Stimulated activated CD8-positive, alpha-beta memory T cell treated with anti-CD3 and anti-CD28 coated beads, Interleukin-15, amount 100 ng/mL, for 4 hours (primary cell): ENCODE results near the gene FN1.
"Not testable (repeated sequence)": the region's sequence is repeated elsewhere in the genome, so short reads cannot be mapped to it uniquely, and the experiment has no call there.

Source experiments
- DNase-seq, 2 donors: peaks; one replicate each; pipeline ENCODE4 v3.0.0-alpha.2; 2020; ENCODE audit warnings: low read depth in 2 of 2

The FN1 gene

DNA sequence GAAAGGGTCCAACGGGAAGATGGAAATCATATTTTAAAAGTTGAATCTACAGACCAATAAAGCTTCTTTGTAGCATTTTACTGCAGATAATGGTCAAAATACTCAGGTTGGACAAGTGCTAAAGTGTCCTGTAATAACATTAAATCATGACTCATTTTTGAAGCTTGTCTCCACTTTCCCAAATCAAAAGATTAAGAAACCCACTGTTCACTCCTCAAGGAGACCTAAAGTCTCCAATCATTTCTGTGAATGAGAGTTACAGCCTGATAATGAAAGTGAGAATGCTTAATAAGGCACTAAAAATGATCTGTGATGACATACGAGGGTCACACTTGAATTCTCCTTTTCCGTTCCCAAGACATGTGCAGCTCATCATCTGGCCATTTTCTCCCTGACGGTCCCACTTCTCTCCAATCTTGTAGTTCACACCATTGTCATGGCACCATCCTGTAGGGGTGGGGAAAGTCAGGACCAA is 70.6 kb downstream of the FN1 start:
- no peak for DNase-seq

DNA sequence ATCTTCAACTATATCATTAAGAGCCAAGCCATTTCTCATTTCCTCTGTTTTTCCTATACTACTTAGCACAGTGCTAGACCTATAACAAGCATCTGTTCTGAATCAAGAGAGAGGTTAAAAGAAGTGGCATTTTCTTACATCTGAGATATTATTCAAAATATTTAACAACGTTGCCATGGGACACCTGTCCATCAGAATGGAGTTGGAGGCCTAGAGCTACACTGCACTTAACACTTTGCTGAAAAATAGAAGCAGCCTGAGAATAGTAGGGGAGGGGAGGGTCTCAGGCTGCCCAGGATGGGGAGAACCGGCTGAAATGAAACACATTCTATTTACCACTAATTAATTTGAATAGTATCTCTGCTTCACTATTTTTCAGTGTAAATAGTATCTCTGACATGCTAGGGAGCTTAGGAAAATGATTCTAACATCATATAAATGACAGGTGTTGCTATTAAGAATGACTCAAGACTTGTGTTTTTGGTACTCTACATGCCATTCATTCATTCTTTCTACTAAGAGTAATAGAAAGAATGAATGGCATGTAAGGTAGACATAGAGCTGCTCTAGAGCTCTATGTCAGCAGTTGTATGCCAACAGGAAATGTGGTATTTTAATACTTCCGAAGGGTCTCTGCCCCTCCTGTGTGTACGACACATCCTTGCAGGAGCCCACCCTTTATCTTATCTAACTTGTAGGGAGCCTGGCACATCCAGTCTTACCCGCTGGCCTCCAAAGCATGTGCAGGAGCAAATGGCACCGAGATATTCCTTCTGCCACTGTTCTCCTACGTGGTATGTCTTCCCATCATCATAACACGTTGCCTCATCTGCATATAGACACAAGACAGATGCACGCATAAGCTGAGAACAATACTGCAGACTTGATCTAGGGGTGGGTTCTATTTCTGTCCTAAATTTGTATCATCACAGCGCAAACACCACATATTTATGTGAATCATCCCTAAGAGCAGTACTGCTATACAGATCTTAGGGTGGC is 71.4 kb downstream of the FN1 start:
- no peak for DNase-seq

DNA sequence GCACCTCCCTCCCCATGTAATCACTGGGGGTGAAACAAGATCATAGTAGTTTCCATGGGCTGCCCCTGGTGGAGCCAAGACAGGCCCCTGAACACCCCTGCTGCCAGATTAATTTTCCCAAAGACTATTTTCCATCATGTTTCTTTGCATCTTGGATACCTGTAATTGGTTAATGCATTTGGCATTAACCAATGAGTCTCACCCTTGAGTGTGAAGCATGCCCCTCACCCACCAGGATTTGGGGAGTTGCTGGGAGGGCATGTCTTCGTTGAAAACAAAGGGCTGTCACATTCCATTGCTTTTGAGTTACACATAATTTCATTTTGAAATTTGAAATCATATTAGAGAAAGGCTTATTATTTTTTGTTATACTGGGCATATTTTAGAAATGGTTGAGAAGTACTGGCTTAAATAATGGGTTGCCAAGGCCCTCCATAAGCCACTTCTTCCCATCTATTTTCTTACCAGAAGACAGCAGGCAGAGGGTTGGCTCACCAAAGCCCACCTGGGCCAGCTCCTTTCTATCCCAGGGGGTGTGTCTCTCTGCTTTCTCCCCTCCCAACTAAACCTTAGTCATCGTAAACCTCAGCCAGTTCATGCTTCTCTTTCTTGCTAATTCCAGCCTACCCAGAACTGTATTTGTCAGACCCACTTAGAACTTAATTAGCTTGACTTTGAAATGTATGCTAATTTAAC is 72.3 kb downstream of the FN1 start:
- DNase-seq: no peak

DNA sequence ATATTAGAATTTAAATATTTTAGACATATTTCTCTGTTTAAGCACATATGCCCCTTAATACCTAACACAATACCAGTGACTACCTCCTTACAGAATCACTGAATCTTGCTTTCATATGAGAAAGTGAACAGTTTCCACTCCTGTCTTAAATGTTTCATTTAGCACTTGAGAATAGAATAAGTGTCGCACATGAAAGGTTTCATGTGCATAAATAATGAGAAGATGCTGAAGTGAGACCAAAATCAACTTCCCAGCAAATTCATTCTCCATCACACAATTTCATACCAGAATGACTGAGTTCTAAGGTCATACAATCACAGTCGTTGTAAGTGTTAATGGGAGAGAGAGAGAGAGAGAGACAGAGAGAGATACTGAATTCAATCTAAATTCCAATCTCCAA is 72.8 kb downstream of the FN1 start:
- no peak for DNase-seq

DNA sequence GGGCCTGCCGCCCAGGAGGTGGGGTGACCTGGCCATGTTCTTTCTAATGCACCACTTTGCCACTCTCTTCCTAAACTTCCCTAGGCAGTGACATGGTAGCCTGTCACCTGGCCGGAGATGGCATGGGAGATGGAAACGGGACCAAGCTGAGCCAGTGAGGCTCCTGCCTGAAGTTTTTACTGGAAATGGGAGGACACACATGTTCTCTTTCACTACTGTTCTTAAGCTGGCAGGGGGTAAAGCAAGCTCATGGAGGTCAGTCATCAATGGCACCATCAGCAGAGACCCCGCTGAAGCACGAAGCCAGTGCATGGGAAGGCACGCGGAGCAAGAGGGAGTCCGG is 73.3 kb downstream of the FN1 start:
- DNase-seq: no peak

DNA sequence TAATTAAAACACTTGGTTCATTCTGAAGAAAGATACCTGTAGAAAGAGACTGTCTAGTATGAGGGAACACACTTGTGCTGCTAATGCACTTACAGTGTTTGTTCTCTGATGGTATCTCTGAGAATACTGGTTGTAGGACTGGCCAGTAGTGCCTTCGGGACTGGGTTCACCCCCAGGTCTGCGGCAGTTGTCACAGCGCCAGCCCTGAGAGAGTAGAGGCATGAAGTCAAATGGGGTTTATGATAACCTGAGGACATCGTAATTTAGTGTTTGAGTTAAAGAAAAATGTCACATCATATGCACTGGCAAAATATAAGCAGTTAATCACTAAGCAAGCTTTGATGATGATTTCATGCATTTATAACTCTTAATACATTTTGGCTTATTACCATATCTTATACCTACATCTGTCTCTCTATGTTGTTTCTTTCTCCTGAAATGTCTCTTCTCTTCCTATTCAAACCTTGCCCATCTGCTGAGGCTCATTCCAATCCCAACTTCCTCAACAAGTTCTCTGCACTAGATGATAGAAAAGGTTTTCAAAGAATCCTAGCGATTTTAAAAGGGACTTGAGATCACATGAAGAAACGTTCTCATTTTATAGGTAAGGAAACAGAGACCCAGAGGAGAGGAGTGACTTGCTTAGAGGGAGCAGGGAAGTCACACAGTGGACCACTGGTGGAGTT is 73.8 kb downstream of the FN1 start:
- no peak for DNase-seq

DNA sequence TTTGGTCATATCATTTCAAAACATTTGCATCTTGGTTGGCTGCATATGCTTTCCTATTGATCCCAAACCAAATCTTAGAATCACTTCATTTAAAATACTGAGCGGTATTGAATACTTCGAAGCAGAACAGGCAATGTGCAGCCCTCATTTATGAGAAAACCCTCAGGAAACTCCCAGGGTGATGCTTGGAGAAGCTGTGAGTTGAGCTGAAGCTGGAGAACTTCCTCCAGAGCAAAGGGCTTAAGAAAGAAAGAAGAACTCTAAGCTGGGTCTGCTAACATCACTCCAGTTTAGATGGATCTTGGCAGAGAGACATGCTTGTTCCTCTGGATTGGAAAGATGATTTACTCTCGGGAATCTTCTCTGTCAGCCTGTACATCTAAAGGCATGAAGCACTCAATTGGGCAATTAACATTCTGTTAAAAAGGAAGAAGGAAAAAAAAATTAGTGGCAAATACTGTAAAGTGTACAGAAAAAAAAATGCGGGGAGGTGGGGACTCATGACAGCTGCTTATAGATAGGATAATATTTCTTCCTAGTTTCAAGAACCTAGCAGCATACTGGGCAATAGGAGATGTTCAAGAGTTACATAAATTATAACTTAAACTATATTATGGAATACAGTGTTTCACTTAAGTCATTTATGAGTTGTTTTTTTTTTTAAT is 74.5 kb downstream of the FN1 start:
- no peak for DNase-seq

DNA sequence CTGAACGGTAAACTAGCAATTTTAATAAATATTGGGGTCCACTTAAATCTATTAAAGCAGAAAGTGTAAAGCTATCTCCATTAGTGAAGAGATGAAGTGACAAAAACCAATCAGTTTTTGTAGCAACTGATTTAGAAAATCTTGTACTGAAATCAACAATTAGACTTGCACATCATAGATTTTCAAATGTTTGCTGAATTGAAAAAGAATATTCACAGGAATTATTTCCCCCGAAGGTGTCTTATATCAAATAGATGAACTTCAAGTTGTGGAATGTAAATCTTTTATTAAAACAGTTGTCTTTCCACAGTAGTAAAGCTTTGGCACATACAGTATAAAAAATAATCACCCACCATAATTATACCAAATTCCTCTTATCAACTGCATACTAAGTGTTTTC is 75.3 kb downstream of the FN1 start:
- no peak for DNase-seq

DNA sequence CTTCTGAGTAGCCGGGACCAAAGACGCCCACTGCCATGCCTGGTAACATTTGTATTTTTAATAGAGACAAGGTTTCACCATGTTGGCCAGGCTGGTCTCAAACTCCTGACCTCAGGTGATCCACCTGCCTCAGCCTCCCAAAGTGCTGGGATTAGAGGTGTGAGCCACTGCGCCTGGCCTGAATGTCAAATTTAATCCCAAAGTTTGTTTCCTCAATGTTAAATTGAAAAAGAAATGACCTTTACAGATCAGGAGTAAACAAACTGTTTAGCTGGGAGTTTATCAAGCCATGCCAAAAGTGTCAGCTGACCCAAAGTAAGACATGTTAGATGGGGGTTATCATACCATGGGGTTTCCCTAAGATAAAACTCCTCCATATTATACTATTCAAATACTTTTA is 75.8 kb downstream of the FN1 start:
- not testable (repeated sequence) for DNase-seq

DNA sequence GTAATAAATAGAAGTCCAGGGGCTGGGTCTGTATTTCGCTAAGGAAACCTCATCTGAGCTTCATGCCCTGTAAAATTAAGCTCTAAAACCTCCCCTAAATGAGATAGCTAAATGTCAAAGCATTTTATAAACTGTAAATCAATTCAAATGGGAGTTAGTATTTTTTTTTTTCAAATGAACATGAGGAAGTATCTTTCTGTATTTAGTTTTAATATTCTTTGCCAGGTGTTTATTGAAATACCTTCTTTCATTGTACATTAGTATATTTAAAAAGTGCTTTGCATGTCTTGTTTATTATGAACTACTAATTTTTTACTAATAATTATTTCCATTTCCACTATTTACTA is 76.3 kb downstream of the FN1 start:
- no peak for DNase-seq

DNA sequence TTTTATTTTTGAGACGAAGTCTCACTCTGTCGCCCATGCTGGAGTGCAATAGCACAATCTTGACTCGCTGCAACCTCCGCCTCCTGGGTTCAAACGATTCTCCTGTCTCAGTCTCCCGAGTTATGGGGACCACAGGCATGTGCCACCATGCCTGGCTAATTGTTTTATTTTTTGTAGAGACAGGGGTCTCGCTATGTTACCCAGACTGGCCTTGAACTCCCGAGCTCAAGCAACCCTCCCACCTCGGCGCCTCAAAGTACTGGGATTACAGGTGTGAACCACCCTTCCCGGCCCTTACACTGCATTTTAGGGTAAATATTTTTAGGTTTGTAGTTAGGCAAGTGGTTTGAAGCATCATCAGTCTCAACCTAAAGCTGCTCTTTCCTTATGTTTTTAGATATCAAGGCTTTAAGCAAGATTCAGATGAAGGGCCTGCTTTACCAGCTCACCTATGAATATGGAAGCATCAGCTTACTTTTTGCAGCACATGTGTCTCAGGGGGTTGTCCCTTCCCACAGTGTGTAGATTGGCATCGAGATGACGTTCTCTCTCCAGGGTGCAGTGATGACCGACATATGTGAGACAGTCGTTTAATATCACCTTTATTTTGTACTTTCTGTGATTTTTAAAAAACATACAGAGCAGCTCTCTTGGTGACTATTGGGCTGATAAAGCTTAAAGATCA is 76.8 kb downstream of the FN1 start:
- DNase-seq: no peak

DNA sequence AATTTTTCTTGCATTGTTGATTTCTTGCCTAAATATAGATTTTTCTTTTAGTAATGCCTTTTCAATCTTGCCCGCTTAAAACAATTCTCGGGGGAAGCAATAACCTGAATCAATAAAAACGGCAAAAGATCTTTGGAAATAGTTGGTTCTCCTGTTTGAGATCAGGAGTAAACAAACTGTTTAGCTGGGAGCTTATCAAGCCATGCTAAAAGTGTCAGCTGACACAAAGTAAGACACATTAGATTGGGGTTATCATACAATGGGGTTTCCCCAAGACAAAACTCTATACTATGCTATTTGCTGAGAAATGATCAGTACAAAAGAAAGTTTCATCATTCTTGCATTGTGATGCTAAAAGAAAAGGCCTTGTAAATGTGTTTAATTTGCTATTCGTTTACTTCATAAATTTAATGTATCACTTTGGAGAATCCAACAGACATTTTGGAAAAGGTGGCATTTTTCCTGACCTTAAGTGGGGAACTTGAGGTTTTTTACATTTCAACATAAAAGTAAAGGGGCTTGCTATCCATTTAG is 77.5 kb downstream of the FN1 start:
- no peak for DNase-seq

DNA sequence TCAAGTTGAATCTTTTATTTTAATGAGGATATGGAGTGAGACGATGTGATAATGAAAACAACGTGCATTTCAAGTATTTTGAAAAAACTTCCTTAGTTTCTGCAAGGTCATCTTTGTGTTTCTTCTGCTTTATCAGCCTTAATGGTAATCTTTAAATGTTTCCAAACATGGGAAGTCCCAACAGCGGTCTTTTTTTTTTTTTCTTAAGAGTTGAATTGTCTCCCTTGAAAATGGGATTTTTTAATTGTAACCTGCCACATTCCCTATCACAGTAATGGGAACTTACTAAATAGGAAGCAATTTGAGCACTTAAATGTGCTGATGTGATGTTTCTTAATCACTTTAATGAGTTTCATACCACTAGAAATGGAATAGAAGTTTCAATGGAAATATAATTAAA is 78.2 kb downstream of the FN1 start:
- DNase-seq: no peak

DNA sequence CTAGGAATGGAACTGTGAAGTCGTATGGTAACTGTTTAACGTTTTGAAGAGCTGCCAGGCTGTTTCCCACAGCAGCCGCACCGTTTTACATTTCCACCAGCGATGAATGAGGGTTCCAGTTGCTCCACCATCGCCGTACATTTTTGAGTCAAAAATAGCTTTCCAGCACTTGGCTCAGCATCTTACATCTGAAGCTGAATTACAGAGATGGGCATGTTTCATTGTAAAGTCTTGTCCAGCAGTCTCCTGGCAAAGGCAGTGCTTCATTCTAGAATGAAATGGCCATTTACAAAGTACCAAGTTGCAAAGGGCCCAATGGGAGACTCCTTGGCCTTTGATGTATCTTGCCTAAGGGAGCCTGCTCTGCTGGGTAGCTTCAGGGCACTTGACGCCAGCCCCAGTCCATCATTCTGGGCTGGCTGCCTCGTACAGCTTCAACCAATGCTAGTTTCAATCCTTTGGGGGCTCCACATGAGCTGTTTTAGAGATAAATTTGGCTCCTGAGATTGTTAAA is 78.9 kb downstream of the FN1 start:
- DNase-seq: no peak

DNA sequence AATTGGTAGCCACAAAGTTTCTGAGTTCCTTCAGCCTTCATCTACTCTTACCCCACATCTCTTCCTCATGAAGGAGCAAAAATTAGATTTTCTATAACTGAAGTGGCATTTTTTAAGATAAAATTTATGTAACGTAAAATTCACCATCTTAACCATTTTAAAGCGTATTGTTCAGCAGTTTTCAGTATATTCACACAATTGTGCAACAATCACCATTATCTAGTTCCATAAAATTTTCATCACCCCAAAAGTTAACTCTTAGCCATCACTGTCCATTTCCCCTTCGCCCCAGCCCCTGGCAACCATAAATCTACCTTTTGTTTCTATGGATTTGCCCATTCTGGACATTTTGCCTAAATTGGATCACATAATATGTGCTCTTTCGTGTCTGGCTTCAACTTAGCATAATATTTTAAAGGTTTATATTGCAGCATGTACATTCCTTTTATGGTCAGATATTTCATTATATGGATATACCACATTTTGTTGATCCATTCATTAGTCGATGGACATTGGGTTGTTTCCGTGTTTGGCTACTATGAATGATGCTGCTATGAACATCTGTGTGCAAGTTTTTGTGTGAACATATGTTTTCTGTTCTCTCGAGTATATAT is 79.4 kb downstream of the FN1 start:
- no peak for DNase-seq

DNA sequence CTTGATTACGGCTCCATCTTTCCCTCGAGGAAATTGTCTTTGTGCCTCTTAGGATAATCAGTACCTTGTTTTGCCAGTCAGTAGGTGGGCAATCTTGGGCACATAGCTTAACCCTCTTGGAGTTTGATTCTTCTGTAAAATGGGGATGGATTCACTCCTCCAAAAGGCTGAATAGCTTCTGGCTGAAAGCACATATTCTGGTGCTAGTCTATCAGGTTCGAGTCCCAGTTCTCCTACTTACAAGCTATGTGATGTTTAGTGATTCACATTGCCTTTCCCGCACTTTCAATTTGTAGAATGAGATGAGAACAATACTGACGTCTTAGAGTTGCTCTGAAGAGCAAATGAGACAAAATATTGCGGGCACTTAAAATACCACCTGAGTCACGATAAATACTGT is 80.1 kb downstream of the FN1 start:
- no peak for DNase-seq

DNA sequence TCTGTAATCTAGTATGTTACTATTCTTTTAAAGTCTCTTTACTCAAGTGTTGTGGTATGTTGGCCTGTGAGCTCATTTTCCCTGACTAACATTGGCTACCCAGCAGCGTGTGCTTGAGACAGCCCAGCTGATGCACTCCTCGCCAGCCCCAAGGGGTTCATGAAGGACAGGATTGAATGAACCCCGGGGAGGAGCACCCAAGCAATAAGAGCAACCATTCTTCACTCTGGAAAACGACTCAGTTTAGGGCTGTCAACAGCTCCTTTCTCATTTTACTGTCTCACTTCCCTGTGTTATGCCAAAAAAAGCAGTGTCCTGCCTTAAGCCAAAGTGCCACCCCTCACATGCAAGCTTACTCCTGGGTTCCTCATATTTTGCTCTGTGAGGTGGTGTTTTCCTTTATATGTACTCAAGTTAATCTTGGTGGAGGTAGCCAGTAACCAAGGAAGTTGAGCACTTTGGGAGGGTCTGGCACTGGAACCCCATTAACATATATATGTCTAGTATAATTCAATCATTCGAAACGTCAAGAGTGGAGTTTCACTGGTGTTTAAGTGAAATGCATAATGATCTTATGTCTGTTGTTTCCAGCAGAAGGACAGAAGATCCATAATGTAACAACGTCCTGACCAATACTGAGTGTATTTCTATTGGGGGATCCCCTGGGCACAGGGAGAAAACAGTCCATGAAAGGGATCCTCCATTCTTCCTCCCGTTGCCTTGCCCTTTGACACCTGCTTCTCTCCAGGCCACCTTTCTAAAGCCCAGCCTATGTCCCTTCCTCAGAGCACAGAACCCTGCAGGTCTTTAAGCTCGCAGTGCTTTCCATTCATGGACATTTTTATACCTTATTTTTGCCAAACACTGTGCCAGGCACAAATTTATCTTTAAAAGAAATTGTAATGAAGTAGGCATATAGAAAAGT is 80.8 kb downstream of the FN1 start:
- DNase-seq: no peak

DNA sequence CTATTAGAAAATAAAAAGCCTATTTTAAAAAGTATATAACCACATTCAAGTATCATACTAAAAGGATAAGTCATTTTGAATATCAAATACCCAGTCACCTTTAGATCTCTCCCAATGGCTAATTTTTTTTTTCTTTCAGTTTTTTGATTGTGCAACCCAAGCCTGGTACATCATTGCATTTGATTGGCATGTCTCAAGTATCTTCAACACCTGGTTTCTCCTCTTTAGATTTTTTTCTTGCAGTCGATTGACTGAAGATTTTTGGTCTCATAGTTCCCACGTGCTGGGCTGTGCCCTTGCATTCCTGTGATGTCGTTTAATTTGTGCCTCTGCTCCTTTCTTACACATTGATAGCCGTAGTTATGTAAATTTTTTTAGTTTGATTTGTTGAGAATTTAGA is 83.3 kb downstream of the FN1 start:
- DNase-seq: no peak

DNA sequence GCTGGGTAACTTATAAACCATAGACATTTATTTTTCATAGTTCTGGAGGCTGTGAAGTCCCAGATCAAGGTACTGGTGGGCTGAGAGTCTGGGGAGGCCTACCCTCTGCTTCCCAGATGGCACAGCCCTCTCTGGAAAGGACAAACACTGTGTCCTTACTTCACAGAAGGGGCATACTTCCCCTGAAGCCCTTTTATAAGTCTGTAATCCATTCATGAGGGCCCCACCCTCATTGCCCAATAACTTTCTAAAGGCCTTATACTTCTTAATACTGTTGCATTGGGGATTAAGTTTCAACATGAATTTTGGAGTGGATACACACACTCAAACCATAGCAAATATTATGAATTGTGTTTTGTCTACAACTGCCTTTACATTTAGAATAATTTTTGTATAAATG is 88.0 kb downstream of the FN1 start:
- DNase-seq: no peak
